Psoas muscle (tissue), 8 donors: ENCODE data around the gene CABP5. TPM values are rescaled to one million over a fixed set of nuclear protein-coding genes. Genes with fewer than 3 reads are reported as not detected.

ENCODE experiments used
- ATAC-seq, 4 donors: fragments of 200-7000 bp; cut with Tn5 transposase; one replicate each; pipeline ENCODE4 v1.9.1; 2020; ENCODE audit warnings: moderate library complexity in 3 of 4, mild to moderate bottlenecking in 2 of 4
- DNase-seq, 2 donors: peaks; one replicate each; pipeline ENCODE4 v3.0.0-alpha.2; 2020
- H3K27ac ChIP-seq: fragments of 200-600 bp; one replicate; pipeline ENCODE4 v1.8.0; 2022
- H3K27me3 ChIP-seq, 3 donors: fragments of 200-600 bp in 1 of 3; one replicate each; pipeline versions ENCODE4 v1.6.1 to v1.8.0; 2013 to 2022; ENCODE audit warnings: low read length in 2 of 3, mild to moderate bottlenecking in 2 of 3, moderate library complexity in 1 of 3; ENCODE audit not compliant: insufficient read depth in 3 of 3
- H3K36me3 ChIP-seq, 2 donors: fragments of 200-600 bp in 1 of 2; one replicate each; pipeline versions ENCODE4 v1.6.1 to v1.8.0; 2013 to 2022; ENCODE audit warnings: low read depth in 1 of 2, mild to moderate bottlenecking in 1 of 2, moderate library complexity in 1 of 2; ENCODE audit not compliant: insufficient read depth in 1 of 2
- H3K4me1 ChIP-seq: fragments of 200-600 bp; one replicate; pipeline ENCODE4 v1.8.0; 2022
- H3K4me3 ChIP-seq: fragments of 200-600 bp; one replicate; pipeline ENCODE4 v1.8.0; 2022; ENCODE audit warnings: mild to moderate bottlenecking
- H3K9me3 ChIP-seq: fragments of 200-600 bp; one replicate; pipeline ENCODE4 v1.8.0; 2022
- CTCF ChIP-seq: fragments of 200-600 bp; IDR thresholded peaks from one replicate; pipeline ENCODE4 v1.8.0; 2022; ENCODE audit warnings: antibody characterized with exemption
- WGBS, 3 donors: extraction: QIAGEN DNeasy Blood & Tissue Kit; methylation state at CpG; one replicate each; pipeline versions ENCODE4 v1.1.6 to v1.1.7; 2013; 5-methylcytosine and 5-hydroxymethylcytosine counted together
- intact Hi-C, 2 donors: fragments of 100-400 bp; cut with DNase I; formaldehyde crosslinking; loops; one replicate each; pipeline versions ENCODE4 v1.11.0 to v1.14.2; 2022
- polyA plus RNA-seq, 3 donors: library from polyadenylated mRNA; stranded (reverse); fragments of 200-250 nt; gene quantifications; one replicate each; pipeline ENCODE4 v1.2.3, GENCODE V29; 2013
- total RNA-seq, 4 donors: library from RNA; stranded (reverse); fragmentation: NEBNext Ultra II Directional in 2 of 4; extraction: Animal tissue kit (Norgen Biotek cat#: 25700) in 2 of 4; gene quantifications; one replicate each; pipeline versions ENCODE4 v1.2.1 to v1.2.4, GENCODE V29; 2021 to 2023
- donor health status: healthy with polysubstance abuse.
- donor health status: DM: no; HTN: no; CAD: no; lungs with moderate emphysema.
- donor health status: Bipolar disorder and iron deficiency.
- donor health status: healthy.
- donor health status: DM: yes; HTN: yes; CAD: no.
- donor health status: DM: no; HTN: no; CAD: no.
- donor health status: DM: no; HTN: no; CAD: no.
- donor health status: DM: yes; HTN: yes; CAD: no.

Gene CABP5
- total and polyA plus RNA-seq, 7 donors, result 0.18 TPM; not detected in 6

- ATAC-seq, result no peak
- TF ChIP-seq CTCF, result no peak
- Histone ChIP-seq H3K4me3 (no peak overlapping the region), H3K27me3 (peaks cover 0 to 8% (median 5%) of the 10 kb centered on the region in 3 donors), H3K4me1 (no peaks in the 10 kb centered on the region), H3K27ac (no peak overlapping the region), H3K36me3 (no peaks in the 10 kb centered on the region), H3K9me3 (no peaks in the 10 kb centered on the region)
- DNase-seq, result no peak
- intact Hi-C loops, result no loop called here
- WGBS, 3 donors, result 80 to 85% (median 82%) methylated on average over 6 of the region's 6 CpGs
Observed at GRCh38 chr19:48006762-48007161, 37.1 kb downstream of the CABP5 start.

- Histone ChIP-seq H3K27me3 (peaks cover 0 to 8% (median 3%) of the 10 kb centered on the region in 3 donors), H3K4me1 (no peaks in the 10 kb centered on the region), H3K9me3 (no peaks in the 10 kb centered on the region), H3K27ac (no peak overlapping the region), H3K4me3 (no peak overlapping the region), H3K36me3 (no peaks in the 10 kb centered on the region)
- intact Hi-C loops, result no loop called here
- TF ChIP-seq CTCF, result no peak
- DNase-seq (no peak), ATAC-seq (no peak)
- WGBS, 3 donors, result 61 to 69% (median 64%) methylated on average over 6 of the region's 6 CpGs
Observed at GRCh38 chr19:48004236-48004635, 39.6 kb downstream of the CABP5 start.

- WGBS, 3 donors, result 74 to 83% (median 78%) methylated on average over 6 of the region's 6 CpGs
- H3K4me3 ChIP-seq, result no peak overlapping the region
- DNase-seq (no peak), ATAC-seq (no peak)
- peaks cover 0 to 16% (median 0%) of the 10 kb centered on the region in 3 donors for H3K27me3 ChIP-seq
- H3K27ac ChIP-seq, result no peak overlapping the region
- H3K4me1 ChIP-seq, result no peaks in the 10 kb centered on the region
- no peak for TF ChIP-seq CTCF
- H3K9me3 ChIP-seq, result no peaks in the 10 kb centered on the region
- no peaks in the 10 kb centered on the region for H3K36me3 ChIP-seq
- intact Hi-C loops, result no loop called here
Observed at GRCh38 chr19:48000846-48001245, 43.0 kb downstream of the CABP5 start.

GRCh38 chr19:47998800-47999199, 45.1 kb downstream of the CABP5 start:
- no peak overlapping the region for H3K27ac ChIP-seq
- ATAC-seq, result no peak
- no peak overlapping the region for H3K4me3 ChIP-seq
- intact Hi-C loops, result no loop called here
- 82 to 90% (median 86%) methylated on average over 6 of the region's 6 CpGs for WGBS, 3 donors
- no peaks in the 10 kb centered on the region for H3K36me3 ChIP-seq
- H3K9me3 ChIP-seq, result no peaks in the 10 kb centered on the region
- no peak for DNase-seq
- no peak for TF ChIP-seq CTCF
- peaks cover 0 to 12% (median 0%) of the 10 kb centered on the region in 3 donors for H3K27me3 ChIP-seq
- H3K4me1 ChIP-seq, result no peaks in the 10 kb centered on the region

- Histone ChIP-seq H3K27ac (no peak overlapping the region), H3K27me3 (peaks cover 0 to 15% (median 1%) of the 10 kb centered on the region in 3 donors), H3K4me3 (no peak overlapping the region), H3K9me3 (no peaks in the 10 kb centered on the region), H3K4me1 (no peaks in the 10 kb centered on the region), H3K36me3 (no peaks in the 10 kb centered on the region)
- no peak for TF ChIP-seq CTCF
- WGBS, 3 donors, result 63 to 71% (median 66%) methylated on average over 1 of the region's 1 CpG
- DNase-seq (no peak), ATAC-seq (no peak)
- intact Hi-C loops, result no loop called here
Observed at GRCh38 chr19:47996230-47996727, 47.6 kb downstream of the CABP5 start.
